Fibroblast of gingiva (primary cell): ENCODE results near the gene SOX15.
"Not testable (repeated sequence)": the region's sequence is repeated elsewhere in the genome, so short reads cannot be mapped to it uniquely, and the experiment has no call there.

Experiments
- DNase-seq: peaks from one replicate; pipeline ENCODE4 v3.0.0-alpha.2; 2011; ENCODE audit warnings: low read depth

Gene SOX15

GRCh38 chr17:7610641-7611040 lies 20.7 kb upstream of the SOX15 start:
- DNase-seq = no peak

GRCh38 chr17:7606280-7606679 lies 16.4 kb upstream of the SOX15 start:
- DNase-seq = no peak

GRCh38 chr17:7597561-7597960 lies 7.7 kb upstream of the SOX15 start:
- not testable (repeated sequence) for DNase-seq

GRCh38 chr17:7593296-7593695 lies 3.4 kb upstream of the SOX15 start:
- no peak for DNase-seq

DNA sequence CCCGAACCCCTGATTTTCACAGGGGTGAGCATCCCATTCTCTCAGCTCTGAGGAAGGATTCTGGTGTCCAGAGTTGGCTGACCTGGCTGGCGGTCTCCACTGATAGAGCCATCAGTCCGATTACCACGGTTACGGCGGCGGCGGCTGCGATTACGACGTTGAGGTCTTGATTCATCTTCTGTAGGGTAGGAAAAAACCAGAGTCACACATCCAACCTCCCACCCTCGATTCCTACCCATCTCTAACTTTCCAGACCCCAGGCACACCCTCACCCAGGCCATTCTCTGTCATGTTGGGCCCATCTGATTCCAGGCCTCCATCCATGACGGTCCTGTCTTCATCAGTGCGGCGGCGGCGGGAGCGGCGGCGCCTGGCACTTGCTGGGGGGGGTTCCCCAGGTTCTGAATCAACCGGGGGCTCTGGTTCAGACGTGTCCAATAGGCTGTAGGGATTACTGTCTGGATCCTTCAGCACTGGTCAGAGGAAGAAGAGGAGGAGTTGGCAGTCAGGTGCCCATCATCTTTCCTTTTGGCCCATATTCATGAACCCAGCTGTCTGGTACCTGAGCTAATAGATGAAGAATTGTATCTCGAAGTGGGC lies 2.6 kb upstream of the SOX15 start:
- no peak for DNase-seq

GRCh38 chr17:7591596-7591995 lies 1.7 kb upstream of the SOX15 start:
- DNase-seq = no peak

- DNase-seq = no peak
Measured at GRCh38 chr17:7590743-7591142, 849 bp upstream of the SOX15 start.

DNA sequence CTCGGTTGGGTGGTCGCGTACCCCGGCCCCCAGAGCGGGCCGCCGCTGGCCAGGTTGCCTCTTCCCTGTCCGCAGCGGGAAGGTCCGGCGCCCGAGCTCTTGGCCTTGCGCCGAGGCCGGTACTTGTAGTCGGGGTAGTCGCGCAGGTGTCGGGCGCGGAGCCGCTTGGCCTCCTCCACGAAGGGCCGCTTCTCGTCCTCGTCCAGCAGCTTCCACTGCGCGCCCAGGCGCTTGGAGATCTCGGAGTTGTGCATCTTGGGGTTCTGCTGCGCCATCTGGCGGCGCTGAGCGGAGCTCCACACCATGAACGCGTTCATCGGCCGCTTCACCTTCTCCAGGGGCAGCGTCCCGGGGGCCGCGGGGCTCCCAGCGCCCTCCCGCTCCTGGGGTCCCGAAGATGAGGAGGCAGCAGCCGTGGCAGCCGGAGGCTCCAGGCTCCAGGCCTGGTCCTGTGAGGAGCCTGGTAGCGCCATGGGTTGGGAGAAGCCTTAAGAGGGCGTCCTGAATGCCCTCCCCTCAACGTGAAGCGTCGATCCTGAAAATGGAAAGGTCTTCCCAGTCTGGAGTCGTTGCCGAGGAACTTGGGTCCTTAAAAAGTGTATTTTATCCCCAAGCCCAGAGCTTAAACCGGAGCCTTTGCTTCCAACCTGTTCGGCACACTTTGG lies 558 bp downstream of the SOX15 start:
- DNase-seq = peak; percentile 84

DNA sequence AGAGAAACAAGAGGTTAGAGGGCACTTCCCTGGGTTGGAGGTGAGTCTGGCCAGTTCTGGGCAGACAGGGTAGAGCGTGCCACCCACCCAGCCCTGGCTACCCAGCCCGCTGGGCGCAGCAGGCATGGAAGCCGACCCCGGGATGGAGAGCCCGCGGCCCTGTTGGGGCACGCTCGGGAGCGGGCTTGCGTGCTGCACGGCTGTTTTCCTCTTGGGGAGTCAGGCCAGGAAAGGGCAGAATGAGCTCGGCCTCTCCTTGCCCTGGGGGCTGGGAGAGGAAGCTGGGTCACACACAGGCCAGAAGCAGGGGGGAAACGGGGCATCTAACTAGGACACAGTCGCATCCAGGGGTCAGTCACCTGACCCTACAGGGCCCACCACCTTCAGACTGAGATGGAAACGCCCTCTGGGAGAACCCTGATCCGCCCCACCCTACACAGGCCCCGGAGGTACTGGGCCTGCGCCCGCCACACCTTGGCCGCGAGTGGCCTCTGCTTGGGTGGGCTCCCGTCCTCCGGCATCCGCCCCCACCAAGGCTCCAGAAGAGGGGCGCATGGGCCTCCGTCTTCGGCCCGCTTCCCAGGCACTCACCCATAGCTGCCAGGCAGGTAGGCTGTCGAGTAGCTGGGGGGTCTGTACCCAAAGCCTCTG lies 1.2 kb downstream of the SOX15 start:
- no peak for DNase-seq

DNA sequence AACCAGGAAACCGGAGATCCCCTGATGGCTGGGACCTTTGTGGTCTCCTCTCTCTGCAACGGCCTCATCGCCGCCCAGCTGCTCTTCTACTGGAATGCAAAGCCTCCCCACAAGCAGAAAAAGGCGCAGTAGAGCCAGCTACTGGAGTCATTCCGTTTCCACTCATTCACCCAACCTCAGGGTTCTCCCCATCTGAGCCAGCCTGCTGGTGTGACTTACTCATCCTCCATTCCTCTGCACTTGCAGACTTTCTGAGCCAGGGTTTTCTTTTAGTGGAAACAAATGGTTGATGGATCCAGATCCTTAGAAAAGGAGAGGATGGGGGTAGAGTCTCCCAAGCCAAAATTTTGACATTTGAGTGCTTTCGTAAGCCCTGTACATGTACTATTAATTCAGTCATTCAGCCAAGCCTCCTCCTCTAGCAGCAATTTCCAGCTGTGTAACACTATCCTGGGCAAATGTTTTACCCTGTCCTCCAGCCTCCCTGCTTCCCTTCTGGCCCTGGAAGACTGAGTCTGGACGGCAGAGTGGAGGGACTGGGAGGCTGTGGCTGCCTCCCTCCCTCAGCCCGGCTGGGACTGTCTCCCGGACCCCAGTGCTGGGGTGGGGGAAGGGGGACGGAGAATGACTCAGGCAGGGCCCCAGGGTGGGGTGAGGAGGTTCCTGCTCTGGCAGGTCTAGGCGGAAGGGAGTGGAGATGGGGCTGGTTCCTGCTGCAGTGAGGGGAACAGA lies 2.3 kb downstream of the SOX15 start:
- DNase-seq = peak; percentile 95

DNA sequence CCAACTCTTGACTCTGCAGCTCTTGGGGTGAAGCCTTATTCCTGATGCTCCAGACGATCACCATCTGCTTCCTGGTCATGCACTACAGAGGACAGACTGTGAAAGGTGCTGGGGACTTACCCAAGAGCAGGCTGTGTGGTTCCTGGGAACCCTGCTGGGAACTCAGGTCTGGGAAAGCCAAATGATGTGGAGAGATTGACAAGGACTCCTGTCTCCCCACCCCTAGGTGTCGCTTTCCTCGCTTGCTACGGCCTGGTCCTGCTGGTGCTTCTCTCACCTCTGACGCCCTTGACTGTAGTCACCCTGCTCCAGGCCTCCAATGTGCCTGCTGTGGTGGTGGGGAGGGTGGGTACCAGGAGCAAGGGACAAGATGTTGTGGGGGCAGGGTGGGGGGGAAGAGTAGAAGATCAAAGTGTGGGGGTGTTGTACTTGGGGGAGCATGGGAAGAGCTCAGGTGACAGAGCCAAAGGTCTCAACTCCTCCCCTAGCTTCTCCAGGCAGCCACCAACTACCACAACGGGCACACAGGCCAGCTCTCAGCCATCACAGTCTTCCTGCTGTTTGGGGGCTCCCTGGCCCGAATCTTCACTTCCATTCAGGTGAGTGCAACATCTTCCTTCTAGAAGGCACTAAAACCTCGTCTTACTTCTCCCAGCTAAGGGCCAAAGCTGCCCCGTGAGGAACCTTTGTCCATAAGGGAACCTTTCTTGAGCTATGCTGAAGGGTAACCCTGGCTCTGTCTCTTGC lies 3.0 kb downstream of the SOX15 start:
- DNase-seq = no peak

DNA sequence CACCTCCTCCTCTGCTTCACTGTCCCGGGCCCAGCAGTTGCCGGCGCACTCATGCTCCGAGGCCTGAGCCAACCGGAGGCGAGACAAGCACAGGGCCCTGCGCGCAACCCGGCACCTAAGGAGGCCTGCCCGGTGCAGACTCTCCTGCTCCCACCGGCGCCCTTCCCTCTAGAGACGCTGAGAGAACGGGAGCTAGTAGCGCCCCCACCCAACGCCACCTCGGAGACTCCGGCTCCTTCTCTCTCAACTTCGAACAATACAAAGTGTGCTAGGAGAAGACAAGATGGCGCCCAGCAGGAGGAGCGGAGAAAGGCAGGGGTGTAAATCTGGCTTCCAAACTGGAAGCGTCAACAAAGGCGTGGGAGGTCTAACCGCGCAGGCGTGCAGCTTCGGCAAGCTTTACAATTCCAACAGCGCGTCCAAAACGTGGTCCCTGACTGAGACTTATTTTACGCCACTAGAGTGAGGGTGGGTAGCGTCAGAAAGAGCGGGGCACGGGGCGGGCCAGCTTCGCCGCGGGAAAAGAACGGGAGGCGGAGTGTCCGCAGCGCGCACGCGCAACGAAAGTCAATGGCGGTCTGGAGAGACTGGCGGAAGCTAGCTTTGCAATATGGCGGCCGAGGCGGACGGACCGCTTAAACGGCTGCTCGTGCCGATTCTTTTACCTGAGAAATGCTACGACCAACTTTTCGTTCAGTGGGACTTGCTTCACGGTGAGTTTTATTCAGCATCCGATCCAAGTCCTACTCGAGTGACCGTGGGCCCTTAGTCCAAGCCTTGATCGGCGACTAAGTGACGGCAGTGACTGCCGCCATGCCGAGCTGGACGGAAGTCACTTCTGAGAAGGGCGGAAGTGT lies 6.4 kb downstream of the SOX15 start, which contains the start of gene MPDU1:
TSS of gene MPDU1 (plus strand) at position 600 of the 857 bp plus-strand sequence. CDS start at position 611, 11 bp downstream.
- peak; percentile 97 for DNase-seq

DNA sequence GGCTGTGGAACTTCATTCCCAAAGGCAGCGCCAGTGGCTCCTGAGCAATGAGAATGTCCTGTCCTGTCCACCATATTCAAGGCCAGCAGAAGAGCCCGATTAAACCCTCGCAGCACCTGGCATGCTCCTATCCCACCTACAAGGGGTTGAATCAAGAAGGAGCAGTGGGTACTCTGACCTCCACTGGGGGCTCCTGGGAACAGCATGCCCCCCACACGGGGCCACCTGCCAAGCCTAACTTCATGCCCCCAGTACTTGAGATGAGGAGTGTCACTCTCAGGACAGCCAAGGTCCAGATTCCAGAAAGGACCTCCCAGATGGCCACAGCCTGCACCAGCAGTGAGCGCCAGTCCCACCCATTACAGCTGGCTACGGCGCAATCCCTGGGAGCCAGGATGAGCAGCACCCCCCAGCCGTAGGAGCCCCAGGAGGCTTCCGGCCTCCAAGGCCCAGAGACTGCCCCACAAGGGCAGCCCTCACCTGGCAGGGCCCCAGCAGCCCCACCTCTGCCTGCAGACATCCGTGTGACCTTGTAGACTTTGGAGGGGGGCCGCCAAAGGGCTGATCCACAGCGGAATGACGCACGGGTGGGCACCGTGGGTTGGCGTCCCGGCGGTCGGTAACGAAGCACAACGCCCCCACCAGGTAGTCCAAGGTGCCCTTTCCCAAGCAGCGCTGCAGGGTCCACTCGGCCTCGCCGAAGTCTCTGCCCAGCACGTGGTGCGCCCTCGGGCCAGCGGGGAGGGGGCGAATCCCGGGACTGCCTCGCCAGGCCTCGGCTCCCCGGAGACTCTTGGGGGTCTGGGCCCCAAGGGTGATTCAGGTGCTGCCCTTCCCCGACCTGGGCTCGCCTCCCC lies 7.3 kb downstream of the SOX15 start:
- DNase-seq = no peak

GRCh38 chr17:7580604-7581575 lies 9.0 kb downstream of the SOX15 start:
- DNase-seq = no peak

- DNase-seq = no peak
Measured at GRCh38 chr17:7579834-7580603, 9.9 kb downstream of the SOX15 start.

DNA sequence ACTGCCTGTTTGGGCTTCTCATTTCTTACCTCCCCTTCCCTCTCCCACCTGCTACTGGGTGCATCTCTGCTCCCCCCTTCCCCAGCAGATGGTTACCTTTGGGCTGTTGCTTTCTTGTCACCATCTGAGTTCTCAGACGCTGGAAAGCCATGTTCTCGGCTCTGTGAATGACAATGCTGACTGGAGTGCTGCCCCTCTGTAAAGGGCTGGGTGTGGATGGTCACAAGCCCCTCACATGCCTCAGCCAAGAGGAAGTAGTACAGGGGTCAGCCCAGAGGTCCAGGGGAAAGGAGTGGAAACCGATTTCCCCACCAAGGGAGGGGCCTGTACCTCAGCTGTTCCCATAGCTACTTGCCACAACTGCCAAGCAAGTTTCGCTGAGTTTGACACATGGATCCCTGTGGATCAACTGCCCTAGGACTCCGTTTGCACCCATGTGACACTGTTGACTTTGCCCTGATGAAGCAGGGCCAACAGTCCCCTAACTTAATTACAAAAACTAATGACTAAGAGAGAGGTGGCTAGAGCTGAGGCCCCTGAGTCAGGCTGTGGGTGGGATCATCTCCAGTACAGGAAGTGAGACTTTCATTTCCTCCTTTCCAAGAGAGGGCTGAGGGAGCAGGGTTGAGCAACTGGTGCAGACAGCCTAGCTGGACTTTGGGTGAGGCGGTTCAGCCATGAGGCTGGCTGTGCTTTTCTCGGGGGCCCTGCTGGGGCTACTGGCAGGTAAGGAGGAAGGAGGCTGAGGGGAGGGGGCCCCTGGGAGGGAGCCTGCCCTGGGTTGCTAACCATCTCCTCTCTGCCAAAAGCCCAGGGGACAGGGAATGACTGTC lies 10.7 kb downstream of the SOX15 start, which contains the start of gene CD68:
TSS of gene CD68 (plus strand) at position 638 of the 833 bp plus-strand sequence. CDS start at position 678, 40 bp downstream.
- DNase-seq = peak; percentile 91
